HG02884 (cell line): Measurements from ENCODE around the gene ZSWIM4.
"Not testable (repeated sequence)": the region's sequence is repeated elsewhere in the genome, so short reads cannot be mapped to it uniquely, and the experiment has no call there.

Experiments
- ATAC-seq: cut with Tn5 transposase; IDR thresholded peaks from one replicate; pipeline ENCODE4 v1.9.1; 2021; ENCODE audit warnings: mild to moderate bottlenecking, moderate library complexity; ENCODE audit not compliant: unreplicated experiment

The ZSWIM4 gene

DNA sequence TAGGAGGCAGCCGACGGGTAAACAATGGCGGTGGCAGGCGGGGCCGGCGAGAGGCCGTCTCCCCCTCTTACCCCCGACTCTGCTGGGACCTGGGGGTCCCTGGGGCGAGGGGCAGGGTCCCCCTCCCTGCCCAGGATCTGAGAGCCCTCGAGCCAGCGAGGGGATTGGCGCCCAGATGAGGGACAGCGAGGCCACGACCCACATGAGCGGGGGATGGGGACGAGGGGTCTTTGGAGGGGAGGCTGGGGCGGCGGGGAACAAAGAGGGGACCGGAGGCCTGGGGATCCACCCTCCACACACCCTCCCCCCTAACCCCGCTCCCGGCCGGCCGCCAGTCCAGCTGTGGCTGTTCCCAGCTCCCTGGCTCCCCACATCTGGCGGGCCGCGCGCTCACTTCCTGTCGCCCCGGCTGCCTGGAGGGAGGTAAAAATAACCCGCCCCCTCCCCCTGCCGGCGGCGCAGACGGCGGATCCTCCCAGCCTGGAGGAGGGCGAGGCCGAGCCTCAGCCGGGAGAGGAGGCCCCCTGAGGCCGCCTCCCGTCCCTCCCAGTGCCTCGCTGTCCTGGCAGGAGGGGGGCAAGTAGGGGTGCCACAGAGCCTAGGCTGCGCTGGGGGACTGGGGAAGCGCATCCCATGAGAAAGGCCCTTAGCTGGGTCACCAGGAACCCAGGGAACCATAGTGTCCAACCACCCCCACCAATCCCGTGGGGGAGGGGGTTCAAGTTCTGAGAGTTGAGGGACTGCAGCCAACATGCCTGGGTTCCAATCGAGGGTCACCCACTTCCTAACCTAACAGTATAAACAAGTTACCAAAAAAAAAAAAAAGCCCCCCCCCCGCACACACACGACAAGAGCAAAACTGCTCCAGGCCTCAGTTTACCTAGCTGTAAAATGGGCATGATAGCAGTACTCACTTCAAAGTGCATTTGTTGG lies 52.4 kb downstream of the ZSWIM4 start:
- ATAC-seq: no peak

DNA sequence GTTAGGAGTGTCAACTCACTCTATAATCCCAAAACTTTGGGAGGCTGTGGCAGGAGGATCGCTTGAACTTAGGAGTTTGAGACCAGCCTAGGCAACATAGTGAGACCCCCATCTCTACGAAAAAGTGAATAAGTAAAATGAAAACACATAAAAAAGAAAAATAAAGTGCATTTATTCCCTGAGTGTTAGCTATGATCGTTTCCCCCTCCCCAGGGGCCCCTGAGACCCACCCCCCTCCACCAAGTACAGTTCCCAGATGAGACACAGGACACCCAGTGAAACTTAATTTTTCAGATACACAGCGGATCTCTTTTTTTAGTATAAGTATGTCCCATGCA lies 53.1 kb downstream of the ZSWIM4 start:
- ATAC-seq: no peak

DNA sequence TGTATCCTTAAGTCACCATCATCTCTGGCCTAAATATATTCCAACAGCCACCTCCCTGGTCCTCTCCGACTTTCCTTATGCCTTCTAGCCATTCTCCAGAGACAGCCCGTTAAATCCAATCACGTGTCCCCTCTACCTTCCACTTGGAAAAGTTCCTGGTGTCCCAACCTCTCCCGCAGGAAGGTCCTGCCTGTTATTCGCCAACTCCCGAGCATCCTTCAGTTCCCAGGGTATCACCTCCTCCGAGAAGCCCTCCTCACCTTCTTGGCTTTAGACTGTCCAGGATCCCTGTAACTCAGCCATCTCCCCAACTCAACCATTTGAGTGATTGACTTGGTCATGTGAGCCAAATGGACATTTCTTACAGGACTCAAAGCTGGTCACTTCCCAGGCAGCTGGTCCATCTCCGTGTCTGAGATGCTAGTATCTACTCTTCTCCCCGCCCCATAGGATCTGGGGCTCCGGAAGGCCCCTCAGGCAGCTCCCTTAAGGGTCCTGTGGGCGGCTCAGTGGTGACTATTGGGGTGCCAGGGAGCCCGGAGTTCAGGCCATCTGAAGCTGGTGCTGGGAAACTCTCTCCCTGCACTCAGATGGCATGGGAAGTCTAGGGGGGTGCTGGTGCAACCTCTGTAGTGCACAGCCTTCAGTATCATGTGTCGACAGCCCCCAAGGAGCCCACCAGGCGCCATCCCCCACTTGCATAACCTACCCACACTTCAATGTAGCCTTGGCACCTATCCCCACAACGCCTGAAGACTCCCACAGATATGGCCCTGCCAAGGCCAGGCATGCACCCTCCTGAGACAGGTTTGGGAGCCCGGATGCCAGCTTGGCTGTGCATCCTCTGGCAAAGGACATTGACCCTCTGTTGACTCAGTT lies 53.8 kb downstream of the ZSWIM4 start:
- ATAC-seq: no peak

DNA sequence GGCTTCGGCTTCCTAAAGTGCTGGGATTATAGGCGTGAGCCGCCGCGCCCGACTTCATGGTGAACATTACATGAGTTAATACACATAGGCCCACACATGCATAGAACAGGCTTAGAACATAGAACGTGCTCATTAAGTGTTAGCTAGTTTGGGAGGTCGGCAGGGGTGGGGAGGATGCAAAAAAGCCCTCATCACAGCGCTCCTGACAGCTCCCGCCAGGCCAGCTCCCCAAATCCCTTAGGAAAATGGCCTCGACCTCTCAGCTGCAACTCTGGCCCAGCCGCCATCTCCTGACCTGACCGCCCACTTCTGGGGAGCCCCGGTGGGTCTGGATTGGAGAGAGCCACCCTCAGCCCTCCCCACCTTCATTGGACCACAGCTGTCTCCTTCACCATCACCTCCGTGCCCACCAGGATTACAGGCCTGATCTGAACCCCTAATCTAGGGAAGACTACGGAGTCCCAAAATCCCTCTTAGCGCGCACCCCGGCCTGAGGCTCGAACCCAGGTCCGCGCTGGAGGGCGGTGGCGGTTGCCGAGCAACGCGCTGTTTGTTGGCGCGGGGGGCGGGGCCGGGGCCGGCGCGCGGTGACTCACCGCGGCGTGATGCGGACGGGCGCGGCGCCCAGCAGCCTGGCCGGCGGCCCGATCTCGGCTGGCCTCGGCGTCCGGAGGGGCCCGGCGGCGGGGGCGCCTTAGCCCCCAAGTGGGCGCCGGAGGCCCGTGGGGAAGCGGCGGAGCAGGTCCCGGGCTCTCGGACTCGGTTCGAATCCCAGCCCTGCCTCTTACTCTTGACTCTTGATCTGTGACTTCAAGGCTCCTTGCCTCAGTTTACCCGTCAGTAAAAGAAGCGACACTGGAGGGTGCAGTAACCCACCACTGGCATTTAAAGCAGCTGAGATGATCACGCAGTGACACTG lies 55.0 kb downstream of the ZSWIM4 start:
- no peak for ATAC-seq

DNA sequence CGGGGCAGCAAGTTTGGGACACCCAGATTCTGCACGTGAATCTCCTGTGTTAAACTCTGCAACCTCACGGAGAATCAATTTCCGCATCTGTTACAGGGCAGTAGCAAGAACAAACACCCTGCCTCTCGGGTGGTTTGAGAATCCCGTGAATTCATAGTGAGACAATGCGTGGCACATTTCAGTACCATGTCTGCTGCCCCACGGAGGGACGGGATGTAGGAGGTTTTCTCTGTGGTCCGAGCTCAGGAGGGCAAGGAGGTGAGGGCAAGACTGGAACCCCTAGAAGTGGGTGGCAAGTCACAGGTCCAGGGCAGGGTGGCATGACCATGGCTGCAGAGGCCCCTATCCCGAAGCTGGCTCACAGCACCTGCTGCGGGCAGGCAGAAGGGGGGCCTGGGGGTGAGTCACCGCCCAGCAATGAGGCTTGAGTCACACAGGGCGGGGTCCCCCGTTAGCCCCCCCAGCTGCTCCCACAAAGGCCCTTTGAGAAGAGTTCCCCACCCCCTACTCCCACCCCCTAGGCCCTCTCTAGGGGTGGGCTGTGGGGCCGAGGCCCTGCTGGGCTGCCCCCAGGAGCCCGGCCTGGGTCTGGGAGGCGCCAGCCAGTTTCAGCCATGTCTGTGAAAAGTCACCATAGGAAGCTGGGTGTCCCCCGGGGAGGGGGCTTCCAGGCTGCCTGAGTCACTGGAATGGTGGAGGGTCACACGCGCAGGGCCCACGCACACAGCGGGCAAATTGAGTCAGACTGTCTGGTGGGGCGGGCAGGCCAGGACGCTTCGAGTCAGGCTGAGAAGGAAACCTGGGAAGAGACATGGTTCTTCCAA lies 55.9 kb downstream of the ZSWIM4 start:
- no peak for ATAC-seq

DNA sequence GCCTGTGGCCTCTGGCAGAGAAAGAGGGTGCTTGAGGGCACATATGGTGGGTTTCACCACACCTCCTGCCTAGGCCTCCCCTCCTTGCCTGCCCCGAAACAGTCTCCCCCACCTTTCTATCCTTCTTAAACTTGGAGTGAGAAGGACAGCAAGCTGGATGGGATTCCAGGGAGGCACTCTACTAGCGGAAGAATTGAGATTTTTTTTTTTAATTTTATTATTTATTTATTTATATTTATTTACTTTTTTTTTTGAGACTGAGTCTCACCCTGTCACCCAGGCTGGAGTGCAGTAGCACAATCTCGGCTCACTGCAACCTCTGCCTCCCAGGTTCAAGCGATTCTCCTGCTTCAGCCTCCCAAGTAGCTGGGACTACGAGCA lies 56.5 kb downstream of the ZSWIM4 start:
- ATAC-seq: not testable (repeated sequence)

DNA sequence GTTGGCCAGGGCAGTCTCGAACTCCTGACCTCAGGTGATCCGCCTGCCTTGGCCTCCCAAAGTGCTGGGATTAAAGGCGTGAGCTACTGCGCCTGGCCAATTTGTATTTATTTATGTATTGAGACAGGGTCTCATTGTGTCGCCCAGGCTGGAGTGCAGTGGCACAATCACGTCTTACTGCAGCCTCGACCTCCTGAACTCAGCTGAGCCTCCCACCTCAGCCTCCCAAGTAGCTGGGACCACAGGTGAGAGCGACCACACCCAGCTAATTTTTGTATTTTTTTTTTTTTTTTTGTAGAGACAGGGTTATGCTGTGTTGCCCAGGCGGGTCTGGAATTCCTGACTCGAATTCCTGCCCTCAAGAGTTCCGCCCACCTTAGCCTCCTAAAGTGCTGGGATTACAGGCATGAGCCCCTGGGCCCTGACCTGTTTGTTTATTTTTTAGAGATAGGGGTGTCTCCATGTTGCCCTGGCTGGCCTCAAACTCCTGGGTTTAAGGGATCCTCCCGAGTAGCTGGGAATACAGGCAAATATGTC lies 57.0 kb downstream of the ZSWIM4 start:
- ATAC-seq: not testable (repeated sequence)

DNA sequence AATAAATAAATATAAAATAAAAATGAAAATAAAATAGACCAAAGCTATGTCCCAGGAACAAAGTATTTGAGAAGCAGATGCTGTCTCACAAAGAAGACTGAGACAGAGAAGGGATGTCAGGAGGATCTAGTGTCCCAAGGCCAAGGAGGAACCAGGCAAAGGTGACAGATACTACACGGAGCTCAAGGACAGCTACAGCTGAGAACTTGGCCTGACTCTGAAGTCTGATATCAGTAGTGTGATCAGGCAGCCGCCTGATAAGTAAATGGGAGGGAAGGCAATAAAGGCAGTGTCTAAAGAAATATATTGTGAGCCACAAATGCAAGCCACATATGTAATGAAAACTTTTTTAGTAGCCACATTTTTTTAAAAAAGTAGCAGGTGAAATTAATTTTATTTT lies 61.3 kb downstream of the ZSWIM4 start:
- ATAC-seq: no peak

DNA sequence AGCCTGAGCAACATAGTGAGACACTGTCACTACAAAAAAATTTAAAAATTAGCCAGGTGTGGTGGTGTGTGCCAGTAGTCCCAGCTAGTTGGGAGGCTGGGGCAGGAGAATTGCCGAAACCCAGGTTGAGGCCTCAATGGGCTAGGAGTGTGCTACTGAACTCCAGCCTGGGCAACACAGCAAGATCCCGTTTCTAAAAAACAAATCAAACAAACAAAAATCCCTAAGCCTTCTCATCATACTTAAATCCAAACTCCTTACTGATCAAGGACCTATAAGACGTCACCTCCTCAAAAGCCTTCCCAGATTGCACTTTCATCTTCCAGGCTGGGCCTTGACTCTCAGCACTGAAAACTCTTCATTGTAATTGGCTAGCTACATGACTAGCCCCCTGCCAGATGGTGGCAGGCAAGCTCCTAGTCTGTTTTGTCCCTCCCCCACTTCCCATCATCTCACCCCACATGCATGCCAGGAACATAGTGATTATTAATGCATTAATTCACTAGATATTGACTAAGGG lies 64.2 kb downstream of the ZSWIM4 start:
- ATAC-seq: no peak

DNA sequence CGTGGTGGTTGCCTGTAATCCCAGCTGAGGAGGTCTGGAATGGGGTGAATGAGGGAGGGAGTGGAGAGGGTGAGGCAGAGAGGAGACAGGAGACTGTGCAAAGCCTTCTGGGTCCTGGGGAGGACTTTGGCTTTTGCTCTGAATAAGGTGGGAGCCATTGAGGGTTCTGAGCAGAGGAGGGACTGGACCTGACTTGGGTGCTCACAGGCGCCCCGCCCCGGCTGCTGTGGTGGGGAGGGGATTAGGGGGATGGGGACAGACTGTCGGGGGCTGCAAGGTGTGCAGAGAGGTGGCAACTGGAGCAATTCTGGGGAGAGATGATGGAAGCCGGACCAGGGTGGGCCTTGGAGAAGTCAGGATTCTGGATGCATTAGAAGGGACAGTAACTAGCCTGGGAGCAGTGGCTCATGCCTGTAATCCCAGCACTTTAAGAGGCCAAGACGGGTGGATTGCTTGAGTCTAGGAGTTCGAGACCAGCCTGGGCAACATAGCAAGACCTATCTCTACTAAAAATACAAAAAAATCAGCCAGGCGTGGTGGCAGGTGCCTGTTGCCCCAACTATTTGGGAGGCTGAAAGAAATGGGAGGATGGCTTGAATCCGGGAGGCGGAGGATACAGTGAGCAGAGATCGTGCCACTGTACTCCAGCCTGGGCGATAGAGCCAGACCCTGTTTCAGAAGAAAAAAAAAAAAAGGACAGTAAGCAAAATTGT lies 65.6 kb downstream of the ZSWIM4 start:
- no peak for ATAC-seq

DNA sequence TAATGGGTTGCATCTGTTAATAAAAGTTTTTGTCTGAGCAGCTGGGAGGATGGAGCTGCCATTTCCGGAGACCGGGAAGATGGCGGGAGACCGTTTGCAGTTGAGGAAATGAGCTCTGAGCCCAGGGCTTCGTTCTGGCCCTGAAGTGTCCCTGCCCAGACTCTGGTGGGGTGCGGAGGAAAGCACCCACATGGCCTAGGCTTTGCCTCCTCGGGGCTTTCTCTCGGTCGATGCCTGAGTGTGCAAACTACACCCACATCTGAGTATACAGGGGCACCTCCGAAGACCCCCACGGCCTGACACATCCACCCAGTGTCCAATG lies 66.1 kb downstream of the ZSWIM4 start:
- ATAC-seq: peak; percentile 24

DNA sequence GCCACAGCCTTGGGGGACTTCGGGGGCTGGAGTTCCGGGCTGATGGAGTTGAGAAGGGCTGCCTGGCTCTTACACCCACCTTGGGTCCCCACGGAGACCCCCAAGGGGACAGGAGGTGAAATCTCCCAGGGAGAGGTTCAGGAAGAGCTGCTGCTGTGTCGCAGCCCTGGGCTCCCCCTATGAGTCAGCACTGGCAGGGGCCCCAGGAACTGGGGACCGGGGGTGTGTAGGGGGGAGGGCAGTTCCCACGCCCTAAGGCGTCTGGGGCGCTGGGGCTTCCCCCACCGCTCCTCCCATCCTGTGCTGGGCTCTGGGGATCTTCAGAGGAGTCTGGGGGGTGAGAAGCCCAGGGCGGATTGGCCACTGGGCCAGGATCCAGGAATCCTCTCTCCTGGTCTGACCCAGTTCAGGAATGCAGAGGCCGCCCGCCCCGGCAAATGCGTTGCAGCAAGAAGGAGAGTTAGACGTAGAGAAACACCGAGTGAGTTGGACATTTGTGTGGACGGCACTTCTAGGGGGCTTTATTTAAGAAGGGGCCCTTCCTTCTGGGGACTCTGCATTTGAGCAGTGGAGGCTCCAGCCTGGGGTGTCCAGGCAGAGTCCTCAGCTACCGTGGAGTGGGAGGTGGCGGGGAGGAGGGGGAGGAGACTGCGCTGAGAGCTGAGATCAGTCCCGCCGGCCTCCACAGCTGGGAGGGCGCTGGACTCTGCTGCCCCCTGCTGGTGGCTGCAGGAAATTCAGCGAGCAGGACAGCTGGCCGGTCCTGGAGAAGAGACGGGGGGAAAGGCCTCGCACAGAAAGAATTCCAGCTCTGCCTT lies 66.7 kb downstream of the ZSWIM4 start:
- ATAC-seq: peak; percentile 64

DNA sequence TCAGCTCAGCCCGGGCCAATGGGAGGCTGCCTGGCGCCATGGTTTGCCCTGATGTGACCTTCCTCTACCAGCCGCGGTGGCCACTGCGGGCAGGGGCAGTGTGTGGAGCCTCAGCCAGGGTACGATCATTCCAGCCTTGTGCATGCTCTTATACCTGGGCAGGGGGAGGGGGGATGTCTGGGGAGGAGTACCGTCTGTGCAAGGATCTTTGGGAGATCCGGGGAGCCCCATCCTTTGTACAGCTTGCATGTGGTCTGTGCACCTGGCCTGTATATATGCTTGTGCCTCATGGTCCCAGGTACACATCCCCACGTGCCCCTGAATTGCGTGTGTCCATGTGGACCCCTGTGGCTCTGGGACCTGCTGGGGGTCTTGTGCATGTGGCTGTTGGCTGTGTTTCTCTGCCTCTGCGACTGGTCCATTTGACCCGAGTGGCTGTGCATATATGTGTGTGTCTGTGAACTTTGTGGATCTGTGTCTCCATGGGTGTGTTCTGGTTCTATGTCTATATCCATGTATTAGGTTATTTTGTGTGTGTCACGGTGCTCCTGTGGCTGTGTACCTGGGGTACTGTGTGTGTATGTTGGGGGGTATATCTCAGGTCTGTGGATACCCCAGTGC lies 68.9 kb downstream of the ZSWIM4 start:
- no peak for ATAC-seq

DNA sequence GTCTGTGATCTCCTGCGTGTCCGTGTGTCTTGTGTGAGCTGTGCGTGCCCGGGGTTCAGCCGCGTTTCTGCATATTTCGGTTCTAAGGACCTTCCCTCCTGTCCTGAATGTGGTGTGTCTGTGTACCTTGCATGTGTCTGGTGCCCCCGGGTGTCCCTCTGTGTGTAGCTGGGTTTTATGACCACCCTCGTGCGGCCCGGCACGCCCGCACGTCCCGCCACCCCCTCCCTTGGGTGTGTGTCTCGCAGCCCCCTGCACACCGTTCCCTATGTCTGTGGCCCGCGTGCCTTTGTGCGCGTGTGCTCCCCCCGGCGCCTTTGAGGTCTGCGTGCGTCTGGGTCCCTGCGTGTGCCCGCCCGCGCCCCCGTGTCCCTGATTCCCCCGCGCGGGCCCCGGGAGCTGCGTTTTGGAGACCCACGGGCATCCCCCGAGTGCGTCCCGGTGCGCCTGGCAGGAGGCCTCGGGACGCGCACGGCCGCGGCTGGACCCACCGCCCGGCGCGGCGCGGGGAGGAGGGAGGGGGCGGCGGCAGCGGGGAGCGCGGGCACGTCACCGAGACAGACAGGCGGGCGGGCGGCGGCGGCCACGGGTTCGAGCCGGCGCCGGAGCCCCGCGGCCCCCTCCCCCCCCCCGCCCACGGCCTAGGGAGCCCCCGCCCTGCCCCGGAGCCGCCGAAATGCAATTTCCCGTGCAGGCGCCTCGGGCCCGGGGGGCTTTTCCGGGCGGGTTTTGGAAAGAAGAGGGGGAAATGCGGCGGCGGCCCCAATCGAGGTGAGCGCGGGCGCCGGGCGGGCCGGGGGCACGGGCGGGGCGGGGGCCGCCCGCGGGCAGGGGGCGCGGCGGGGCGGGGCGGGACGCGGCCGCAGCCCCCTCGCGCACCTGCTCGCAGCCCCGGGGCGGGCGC lies 69.7 kb downstream of the ZSWIM4 start:
- no peak for ATAC-seq

DNA sequence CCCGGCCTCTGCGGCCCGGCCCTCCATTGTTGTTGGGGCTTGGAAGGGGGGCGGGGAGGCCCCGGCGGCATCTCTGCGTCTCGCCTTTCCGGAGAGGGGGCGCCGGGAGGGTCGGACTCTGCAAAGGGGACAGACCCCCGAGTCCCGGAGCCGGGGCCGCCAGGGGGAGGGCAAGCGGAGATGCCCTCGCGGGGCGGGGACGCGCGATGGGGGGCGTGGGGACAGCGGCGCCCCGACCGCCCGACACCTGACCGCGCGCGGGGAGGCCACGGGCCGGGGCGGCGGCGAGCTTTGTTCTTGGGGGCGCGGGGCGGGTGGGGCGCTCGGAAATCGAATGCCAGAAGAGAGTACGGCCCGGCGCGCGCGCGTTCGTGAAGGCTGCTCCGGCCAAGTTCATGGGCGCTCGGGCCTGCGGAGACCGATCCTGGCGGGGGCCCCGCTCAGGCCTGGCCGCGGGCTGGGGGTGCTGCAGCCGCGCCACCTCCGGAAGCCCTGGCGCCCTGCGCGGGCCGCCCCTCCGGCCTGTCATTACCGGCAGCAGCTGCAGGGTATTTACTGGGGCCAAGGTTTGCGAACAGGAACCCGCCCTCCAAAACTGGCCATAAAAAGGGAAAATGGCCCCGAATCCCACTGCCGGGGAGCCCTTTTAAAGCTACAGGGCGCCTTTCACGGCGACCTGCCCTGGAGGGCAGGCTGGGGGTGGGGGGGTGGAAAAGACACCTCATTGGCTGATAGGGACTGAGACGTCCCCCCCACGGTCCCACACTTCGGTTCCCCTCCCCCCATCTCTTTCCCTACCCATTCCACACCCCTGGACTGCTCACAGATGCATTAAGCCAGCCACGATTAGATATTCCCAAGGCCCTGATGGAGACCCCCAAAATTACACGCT lies 70.6 kb downstream of the ZSWIM4 start:
- ATAC-seq: no peak
